Measurements from ENCODE around the gene BTBD7.

The BTBD7 gene

GRCh38 chr14:93299866-93300265 lies 33.0 kb downstream of the BTBD7 start:
- no peaks in the 10 kb centered on the region for H3K9me3 Mint-ChIP-seq
- peaks cover 5% of the 10 kb centered on the region for H3K36me3 Mint-ChIP-seq
- H3K4me1 Mint-ChIP-seq = peaks cover 28% of the 10 kb centered on the region
- H3K27me3 Mint-ChIP-seq = no peaks in the 10 kb centered on the region
- no peak overlapping the region for H3K27ac Mint-ChIP-seq
- no peak for ATAC-seq
- no peak overlapping the region for H3K4me3 Mint-ChIP-seq

GRCh38 chr14:93299416-93299815 lies 33.4 kb downstream of the BTBD7 start:
- no peak for ATAC-seq
- peaks cover 7% of the 10 kb centered on the region for H3K36me3 Mint-ChIP-seq
- no peaks in the 10 kb centered on the region for H3K27me3 Mint-ChIP-seq
- no peak overlapping the region for H3K4me3 Mint-ChIP-seq
- H3K4me1 Mint-ChIP-seq = peaks cover 24% of the 10 kb centered on the region
- no peaks in the 10 kb centered on the region for H3K9me3 Mint-ChIP-seq
- H3K27ac Mint-ChIP-seq = no peak overlapping the region

DNA sequence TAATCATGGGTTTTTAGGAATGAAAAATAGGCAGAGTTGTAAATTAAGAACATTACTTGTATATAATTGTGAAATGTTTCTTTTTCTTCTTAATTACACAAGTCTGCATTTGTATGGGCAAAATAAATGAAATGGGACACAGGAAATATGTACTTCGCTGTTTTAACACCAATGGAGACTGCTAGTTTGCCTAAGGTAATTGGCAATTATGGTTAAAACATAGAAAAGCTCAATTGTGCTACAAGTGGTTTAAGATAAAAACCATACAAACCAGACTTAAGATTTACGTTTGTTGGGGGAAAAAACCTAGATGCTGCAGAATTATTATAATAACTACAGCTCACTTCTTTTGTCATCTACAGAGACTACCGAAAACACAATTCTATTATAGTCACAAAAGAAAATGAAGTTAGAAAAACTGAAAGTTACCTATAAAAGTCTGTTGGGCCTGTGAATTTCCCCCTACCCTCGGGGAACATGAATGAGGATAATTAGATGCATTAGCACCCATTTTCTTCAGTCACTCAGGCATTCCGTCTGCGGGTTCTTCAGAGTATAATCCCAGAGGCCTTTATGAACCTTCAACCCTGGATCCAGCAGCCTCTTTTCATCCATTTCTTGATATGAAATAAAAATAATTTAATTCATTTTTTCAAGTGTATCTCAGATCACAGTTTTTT lies 37.2 kb downstream of the BTBD7 start:
- Mint-ChIP-seq H3K4me1 (peaks cover 28% of the 10 kb centered on the region), H3K4me3 (no peak overlapping the region), H3K27me3 (no peaks in the 10 kb centered on the region), H3K36me3 (peaks cover 9% of the 10 kb centered on the region), H3K9me3 (no peaks in the 10 kb centered on the region), H3K27ac (no peak overlapping the region)
- no peak for ATAC-seq

GRCh38 chr14:93286212-93286890 lies 46.5 kb downstream of the BTBD7 start:
- no peaks in the 10 kb centered on the region for H3K9me3 Mint-ChIP-seq
- H3K36me3 Mint-ChIP-seq = peaks cover 44% of the 10 kb centered on the region
- no peak overlapping the region for H3K27ac Mint-ChIP-seq
- H3K27me3 Mint-ChIP-seq = no peaks in the 10 kb centered on the region
- ATAC-seq = no peak
- H3K4me3 Mint-ChIP-seq = no peak overlapping the region
- H3K4me1 Mint-ChIP-seq = peaks cover 40% of the 10 kb centered on the region

- H3K36me3 Mint-ChIP-seq = peaks cover 41% of the 10 kb centered on the region
Observed at GRCh38 chr14:93285044-93285443, 47.8 kb downstream of the BTBD7 start.

DNA sequence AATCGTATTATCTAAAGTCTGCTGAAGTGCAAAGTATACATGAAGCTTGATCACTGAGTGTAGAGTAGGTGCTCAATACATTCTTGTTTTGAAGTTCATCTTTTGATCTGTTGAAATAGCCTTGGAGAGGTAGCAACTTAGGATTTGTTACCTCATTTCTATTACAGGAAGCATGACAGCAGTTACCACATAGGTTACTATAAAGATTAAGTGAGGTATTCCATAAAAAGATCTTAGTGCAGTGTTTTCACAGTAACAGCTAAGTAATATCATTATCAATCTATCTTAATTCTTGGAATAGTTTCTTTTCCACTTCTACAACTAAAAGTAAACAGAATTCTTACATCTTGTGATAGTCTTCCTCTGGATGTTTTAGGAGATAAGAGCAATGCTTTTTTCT lies 50.9 kb downstream of the BTBD7 start:
- Mint-ChIP-seq H3K27ac (no peak overlapping the region), H3K4me1 (peaks cover 15% of the 10 kb centered on the region), H3K36me3 (peaks cover 29% of the 10 kb centered on the region), H3K9me3 (no peaks in the 10 kb centered on the region), H3K4me3 (no peak overlapping the region), H3K27me3 (no peaks in the 10 kb centered on the region)
- no peak for ATAC-seq

More at GRCh38 chr14:93285044-93285443, 47.8 kb downstream of the BTBD7 start:
- no peak overlapping the region for H3K4me3 Mint-ChIP-seq
- no peaks in the 10 kb centered on the region for H3K9me3 Mint-ChIP-seq
- no peak overlapping the region for H3K27ac Mint-ChIP-seq
- no peak for ATAC-seq
- peaks cover 40% of the 10 kb centered on the region for H3K4me1 Mint-ChIP-seq
- H3K27me3 Mint-ChIP-seq = no peaks in the 10 kb centered on the region

- no peak for ATAC-seq
- Mint-ChIP-seq H3K27me3 (no peaks in the 10 kb centered on the region), H3K27ac (no peak overlapping the region), H3K4me3 (no peak overlapping the region), H3K36me3 (peaks cover 29% of the 10 kb centered on the region), H3K9me3 (no peaks in the 10 kb centered on the region), H3K4me1 (peaks cover 9% of the 10 kb centered on the region)
Observed at GRCh38 chr14:93280743-93281142, 52.1 kb downstream of the BTBD7 start.

- Mint-ChIP-seq H3K27ac (no peak overlapping the region), H3K4me1 (peaks cover 10% of the 10 kb centered on the region), H3K9me3 (no peaks in the 10 kb centered on the region), H3K36me3 (peaks cover 26% of the 10 kb centered on the region), H3K27me3 (no peaks in the 10 kb centered on the region), H3K4me3 (no peak overlapping the region)
- ATAC-seq = no peak
Observed at GRCh38 chr14:93276031-93276716, 56.7 kb downstream of the BTBD7 start.

- ATAC-seq = no peak
- Mint-ChIP-seq H3K4me1 (peaks cover 14% of the 10 kb centered on the region), H3K4me3 (no peak overlapping the region), H3K9me3 (no peaks in the 10 kb centered on the region), H3K27me3 (no peaks in the 10 kb centered on the region), H3K27ac (no peak overlapping the region), H3K36me3 (peaks cover 28% of the 10 kb centered on the region)
Observed at GRCh38 chr14:93274055-93274806, 58.6 kb downstream of the BTBD7 start.

- peaks cover 27% of the 10 kb centered on the region for H3K36me3 Mint-ChIP-seq
- peaks cover 24% of the 10 kb centered on the region for H3K4me1 Mint-ChIP-seq
- peak overlapping the region; percentile 5 for H3K27ac Mint-ChIP-seq
- no peaks in the 10 kb centered on the region for H3K27me3 Mint-ChIP-seq
- no peaks in the 10 kb centered on the region for H3K9me3 Mint-ChIP-seq
- no peak for ATAC-seq
- no peak overlapping the region for H3K4me3 Mint-ChIP-seq
Observed at GRCh38 chr14:93271111-93271510, 61.7 kb downstream of the BTBD7 start.

GRCh38 chr14:93269341-93270068 lies 63.3 kb downstream of the BTBD7 start:
- Mint-ChIP-seq H3K36me3 (peaks cover 21% of the 10 kb centered on the region), H3K27me3 (no peaks in the 10 kb centered on the region), H3K4me1 (peaks cover 24% of the 10 kb centered on the region), H3K9me3 (no peaks in the 10 kb centered on the region), H3K4me3 (no peak overlapping the region), H3K27ac (no peak overlapping the region)
- ATAC-seq = no peak

- Mint-ChIP-seq H3K4me3 (no peak overlapping the region), H3K27ac (peak overlapping the region; percentile 34), H3K9me3 (no peaks in the 10 kb centered on the region), H3K36me3 (peaks cover 26% of the 10 kb centered on the region), H3K27me3 (no peaks in the 10 kb centered on the region), H3K4me1 (peaks cover 24% of the 10 kb centered on the region)
- no peak for ATAC-seq
Observed at GRCh38 chr14:93268406-93268805, 64.4 kb downstream of the BTBD7 start.

DNA sequence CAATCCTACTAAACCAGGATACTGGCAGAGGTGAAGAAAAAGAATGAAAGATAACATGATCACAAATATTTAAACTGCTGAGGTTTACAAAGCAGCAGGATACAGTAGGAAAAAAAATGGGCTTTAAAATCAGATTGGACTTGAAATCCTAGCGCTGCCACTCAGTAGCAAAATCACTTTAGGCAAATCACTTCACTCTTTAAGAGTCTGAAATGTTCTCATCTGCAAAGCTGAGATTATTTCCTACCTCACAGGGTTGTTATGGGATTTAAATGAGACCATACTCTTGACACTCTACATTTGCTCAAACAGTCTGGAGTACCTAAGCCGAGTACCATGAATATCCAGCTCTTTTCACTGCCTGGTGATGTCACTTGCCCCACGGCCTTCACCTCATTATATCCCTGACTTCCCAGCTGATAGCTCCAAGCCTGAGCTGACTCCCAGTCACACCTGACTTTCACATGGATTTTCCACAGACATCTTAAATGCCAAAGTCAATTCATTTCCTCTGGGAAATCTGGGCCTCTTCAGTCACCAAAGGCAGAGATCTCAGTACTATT lies 65.6 kb downstream of the BTBD7 start:
- H3K4me1 Mint-ChIP-seq = peaks cover 19% of the 10 kb centered on the region
- no peak for ATAC-seq
- no peaks in the 10 kb centered on the region for H3K9me3 Mint-ChIP-seq
- H3K27ac Mint-ChIP-seq = peak overlapping the region; percentile 34
- peaks cover 29% of the 10 kb centered on the region for H3K36me3 Mint-ChIP-seq
- no peak overlapping the region for H3K4me3 Mint-ChIP-seq
- no peaks in the 10 kb centered on the region for H3K27me3 Mint-ChIP-seq

DNA sequence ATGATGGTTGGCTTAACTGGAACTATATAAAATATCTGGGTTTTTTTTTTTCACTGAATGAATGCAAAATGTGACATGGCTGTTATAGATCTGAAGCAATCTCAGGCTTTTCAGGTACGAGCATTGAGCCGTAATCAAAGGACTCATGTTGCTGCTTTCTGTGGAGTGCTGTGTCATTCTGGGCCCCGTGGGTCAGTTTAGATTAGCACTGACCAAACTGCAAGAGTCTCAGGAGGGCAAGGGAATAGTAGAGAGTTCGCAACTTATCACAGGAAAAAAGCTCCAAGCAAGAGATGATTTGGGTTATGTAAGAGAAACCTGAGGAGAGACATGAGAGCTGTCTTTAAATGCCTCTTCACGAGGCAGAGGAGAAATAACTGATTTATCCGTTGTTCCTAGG lies 66.7 kb downstream of the BTBD7 start:
- Mint-ChIP-seq H3K36me3 (peaks cover 31% of the 10 kb centered on the region), H3K9me3 (no peaks in the 10 kb centered on the region), H3K4me1 (peaks cover 14% of the 10 kb centered on the region), H3K4me3 (no peak overlapping the region), H3K27ac (no peak overlapping the region), H3K27me3 (no peaks in the 10 kb centered on the region)
- no peak for ATAC-seq
